ENCODE data around the gene CRTC2. TPM values are rescaled to one million over a fixed set of nuclear protein-coding genes. Genes with fewer than 3 reads are reported as not detected.
"Not testable (repeated sequence)": the region's sequence is repeated elsewhere in the genome, so short reads cannot be mapped to it uniquely, and the experiment has no call there.

The CRTC2 gene
- total RNA-seq, 1 donor from 2014 or later, result 41.9 TPM

DNA sequence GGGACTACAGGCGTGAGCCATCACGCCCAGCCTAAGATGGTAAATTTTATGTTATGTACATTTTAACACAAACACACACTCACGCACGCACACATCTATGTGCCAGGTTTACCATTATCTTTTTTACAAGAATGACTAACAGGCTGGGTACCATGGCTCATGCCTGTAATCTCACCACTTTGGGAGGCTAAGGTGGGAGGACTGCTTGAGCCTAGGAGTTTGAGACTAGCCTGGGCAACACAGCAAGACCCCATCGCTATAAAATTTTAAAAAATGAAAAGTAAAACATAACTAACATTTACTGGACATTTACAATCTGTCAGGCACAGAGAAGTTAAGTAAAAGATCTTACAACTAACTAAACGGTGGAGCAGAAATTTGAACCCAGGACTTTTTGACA is 50.3 kb downstream of the CRTC2 start:
- TF ChIP-seq, protein P1, sequence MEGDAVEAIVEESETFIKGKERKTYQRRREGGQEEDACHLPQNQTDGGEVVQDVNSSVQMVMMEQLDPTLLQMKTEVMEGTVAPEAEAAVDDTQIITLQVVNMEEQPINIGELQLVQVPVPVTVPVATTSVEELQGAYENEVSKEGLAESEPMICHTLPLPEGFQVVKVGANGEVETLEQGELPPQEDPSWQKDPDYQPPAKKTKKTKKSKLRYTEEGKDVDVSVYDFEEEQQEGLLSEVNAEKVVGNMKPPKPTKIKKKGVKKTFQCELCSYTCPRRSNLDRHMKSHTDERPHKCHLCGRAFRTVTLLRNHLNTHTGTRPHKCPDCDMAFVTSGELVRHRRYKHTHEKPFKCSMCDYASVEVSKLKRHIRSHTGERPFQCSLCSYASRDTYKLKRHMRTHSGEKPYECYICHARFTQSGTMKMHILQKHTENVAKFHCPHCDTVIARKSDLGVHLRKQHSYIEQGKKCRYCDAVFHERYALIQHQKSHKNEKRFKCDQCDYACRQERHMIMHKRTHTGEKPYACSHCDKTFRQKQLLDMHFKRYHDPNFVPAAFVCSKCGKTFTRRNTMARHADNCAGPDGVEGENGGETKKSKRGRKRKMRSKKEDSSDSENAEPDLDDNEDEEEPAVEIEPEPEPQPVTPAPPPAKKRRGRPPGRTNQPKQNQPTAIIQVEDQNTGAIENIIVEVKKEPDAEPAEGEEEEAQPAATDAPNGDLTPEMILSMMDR (IDR thresholded peaks at IDR 0.05), result no peak
- Mint-ChIP-seq H3K36me3 (ENCODE audit: unreplicated experiment) (peaks cover 8% of the 10 kb centered on the region), H3K27ac (ENCODE audit: unreplicated experiment) (no peak overlapping the region), H3K9me3 (ENCODE audit: unreplicated experiment) (no peaks in the 10 kb centered on the region), H3K4me3 (ENCODE audit: unreplicated experiment) (no peak overlapping the region), H3K27me3 (ENCODE audit: unreplicated experiment) (no peaks in the 10 kb centered on the region), H3K4me1 (ENCODE audit: unreplicated experiment) (peaks cover 25% of the 10 kb centered on the region)
- DNase-seq (ENCODE audit: extremely low spot score, unreplicated experiment), result no peak

DNA sequence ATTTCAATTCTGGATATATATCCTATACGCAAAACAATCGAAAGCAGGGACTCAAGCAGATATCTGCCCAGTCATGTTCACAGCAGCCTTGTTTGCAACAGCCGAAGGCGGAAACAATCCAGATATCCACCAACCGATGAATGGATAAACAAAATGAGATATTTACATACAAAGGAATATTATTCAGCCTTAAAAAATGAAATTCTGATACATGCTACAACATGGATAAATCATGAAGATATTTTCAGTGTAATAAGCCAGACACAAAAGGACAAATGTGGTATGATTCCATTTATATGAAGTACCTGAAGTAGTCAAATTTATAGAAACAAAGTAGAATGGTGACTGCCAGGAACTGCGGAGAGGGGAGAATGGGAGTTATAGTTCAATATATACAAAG is 51.3 kb downstream of the CRTC2 start:
- no peaks in the 10 kb centered on the region for H3K9me3 Mint-ChIP-seq (ENCODE audit: unreplicated experiment)
- H3K4me1 Mint-ChIP-seq (ENCODE audit: unreplicated experiment), result peaks cover 25% of the 10 kb centered on the region
- H3K36me3 Mint-ChIP-seq (ENCODE audit: unreplicated experiment), result peaks cover 8% of the 10 kb centered on the region
- TF ChIP-seq, protein P1 (IDR thresholded peaks at IDR 0.05), result no peak
- DNase-seq (ENCODE audit: extremely low spot score, unreplicated experiment), result no peak
- H3K27ac Mint-ChIP-seq (ENCODE audit: unreplicated experiment), result no peak overlapping the region
- no peak overlapping the region for H3K4me3 Mint-ChIP-seq (ENCODE audit: unreplicated experiment)
- no peaks in the 10 kb centered on the region for H3K27me3 Mint-ChIP-seq (ENCODE audit: unreplicated experiment)

DNA sequence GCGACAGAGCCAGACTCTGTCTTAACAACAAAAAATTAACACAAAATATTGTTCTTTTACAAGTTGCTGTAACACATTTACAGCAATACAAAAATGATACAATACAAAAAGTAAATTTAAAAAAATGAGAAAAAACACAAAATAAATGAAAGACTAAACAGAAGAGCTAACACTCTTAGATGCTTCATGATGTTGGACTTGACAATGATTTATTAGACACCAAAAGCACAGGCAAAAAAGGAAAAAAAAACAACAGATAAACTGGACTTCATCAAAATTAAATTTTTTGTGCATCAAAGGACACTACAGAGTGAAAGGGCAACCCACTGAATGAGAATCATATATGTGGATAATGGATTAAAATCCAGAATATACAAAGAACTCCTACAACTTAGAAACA is 52.0 kb downstream of the CRTC2 start:
- TF ChIP-seq, protein P1 (IDR thresholded peaks at IDR 0.05), result no peak
- H3K27ac Mint-ChIP-seq (ENCODE audit: unreplicated experiment), result peak overlapping the region; percentile 70

DNA sequence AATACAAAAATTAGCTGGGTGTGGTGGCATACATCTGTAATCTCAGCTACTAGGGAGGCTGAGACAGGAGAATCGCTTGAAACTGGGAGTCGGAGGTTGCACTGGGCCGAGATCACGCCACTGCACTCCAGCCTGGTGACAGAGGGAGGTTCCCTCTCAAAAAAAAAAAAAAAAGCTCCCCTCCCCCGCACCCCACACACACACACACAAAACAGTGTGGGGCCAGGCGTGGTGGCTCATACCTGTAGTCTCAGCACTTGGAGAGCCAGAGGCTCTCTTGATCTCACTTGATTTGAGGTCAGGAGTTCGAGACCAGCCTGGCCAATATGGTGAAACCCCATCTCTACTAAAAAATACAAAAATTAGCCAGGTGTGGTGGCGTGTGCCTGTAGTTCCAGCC is 52.5 kb downstream of the CRTC2 start:
- not testable (repeated sequence) for H3K36me3 Mint-ChIP-seq (ENCODE audit: unreplicated experiment); H3K4me3 Mint-ChIP-seq (ENCODE audit: unreplicated experiment); H3K27me3 Mint-ChIP-seq (ENCODE audit: unreplicated experiment); DNase-seq (ENCODE audit: extremely low spot score, unreplicated experiment); H3K9me3 Mint-ChIP-seq (ENCODE audit: unreplicated experiment)
- H3K27ac Mint-ChIP-seq (ENCODE audit: unreplicated experiment), result peak overlapping the region; percentile 70
- peaks cover 20% of the 10 kb centered on the region for H3K4me1 Mint-ChIP-seq (ENCODE audit: unreplicated experiment)

More for the DNA sequence above, 52.0 kb downstream of the CRTC2 start:
- H3K27me3 Mint-ChIP-seq (ENCODE audit: unreplicated experiment), result no peaks in the 10 kb centered on the region
- H3K9me3 Mint-ChIP-seq (ENCODE audit: unreplicated experiment), result no peaks in the 10 kb centered on the region
- H3K36me3 Mint-ChIP-seq (ENCODE audit: unreplicated experiment), result peaks cover 8% of the 10 kb centered on the region
- no peak overlapping the region for H3K4me3 Mint-ChIP-seq (ENCODE audit: unreplicated experiment)
- H3K4me1 Mint-ChIP-seq (ENCODE audit: unreplicated experiment), result peaks cover 22% of the 10 kb centered on the region
- DNase-seq (ENCODE audit: extremely low spot score, unreplicated experiment), result no peak

DNA sequence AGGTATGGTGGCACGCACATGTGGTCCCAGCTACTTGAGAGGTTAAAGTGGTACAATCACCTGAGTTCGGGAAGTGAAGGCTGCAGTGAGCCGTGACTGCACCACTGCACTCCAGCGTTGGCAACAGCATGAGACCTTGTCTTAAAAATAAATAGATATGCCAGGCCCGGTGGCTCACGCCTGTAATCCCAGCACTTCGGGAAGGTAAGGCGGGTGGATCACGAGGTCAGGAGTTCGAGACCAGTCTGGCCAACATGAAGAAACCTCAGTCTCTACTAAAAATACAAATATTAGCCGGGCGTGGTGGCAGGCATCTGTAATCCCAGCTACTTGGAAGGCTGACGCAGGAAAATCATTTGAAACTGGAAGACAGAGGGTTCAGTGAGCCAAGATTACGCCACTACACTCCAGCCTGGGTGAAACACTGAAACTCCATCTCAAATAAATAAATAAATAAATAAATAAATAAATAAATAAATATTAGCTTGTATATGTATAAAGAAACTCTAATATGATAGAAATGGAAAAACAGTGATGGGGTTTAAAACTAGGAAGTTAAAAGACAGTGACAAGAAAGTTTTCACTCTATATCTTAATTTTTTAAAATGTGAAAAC is 54.5 kb downstream of the CRTC2 start:
- Mint-ChIP-seq H3K27ac (ENCODE audit: unreplicated experiment) (peak overlapping the region; percentile 70), H3K4me3 (ENCODE audit: unreplicated experiment) (no peak overlapping the region), H3K4me1 (ENCODE audit: unreplicated experiment) (peaks cover 19% of the 10 kb centered on the region), H3K27me3 (ENCODE audit: unreplicated experiment) (no peaks in the 10 kb centered on the region), H3K36me3 (ENCODE audit: unreplicated experiment) (peaks cover 13% of the 10 kb centered on the region), H3K9me3 (ENCODE audit: unreplicated experiment) (no peaks in the 10 kb centered on the region)
- no peak for DNase-seq (ENCODE audit: extremely low spot score, unreplicated experiment)
- TF ChIP-seq, protein P1 (IDR thresholded peaks at IDR 0.05), result no peak
